Right renal cortex interstitium (tissue), 3 donors: ENCODE results near the gene TXN. TPM values are rescaled to one million over a fixed set of nuclear protein-coding genes. Genes with fewer than 3 reads are reported as not detected.
"Not testable (repeated sequence)": the region's sequence is repeated elsewhere in the genome, so short reads cannot be mapped to it uniquely, and the experiment has no call there.

Experiments
- DNase-seq, 3 donors: peaks; one replicate each; pipeline ENCODE4 v3.0.0-alpha.2; 2013; ENCODE audit warnings: low read depth in 3 of 3, low spot score in 2 of 3
- polyA plus RNA-seq, 3 donors: library from polyadenylated mRNA; unstranded; fragments of 120-200 nt; gene quantifications; one replicate each; pipeline ENCODE4 v1.2.1, GENCODE V29; 2013; ENCODE audit not compliant: insufficient read length in 3 of 3

TXN gene
- polyA plus RNA-seq, 3 donors = 242 to 274 (median 261) TPM

DNA sequence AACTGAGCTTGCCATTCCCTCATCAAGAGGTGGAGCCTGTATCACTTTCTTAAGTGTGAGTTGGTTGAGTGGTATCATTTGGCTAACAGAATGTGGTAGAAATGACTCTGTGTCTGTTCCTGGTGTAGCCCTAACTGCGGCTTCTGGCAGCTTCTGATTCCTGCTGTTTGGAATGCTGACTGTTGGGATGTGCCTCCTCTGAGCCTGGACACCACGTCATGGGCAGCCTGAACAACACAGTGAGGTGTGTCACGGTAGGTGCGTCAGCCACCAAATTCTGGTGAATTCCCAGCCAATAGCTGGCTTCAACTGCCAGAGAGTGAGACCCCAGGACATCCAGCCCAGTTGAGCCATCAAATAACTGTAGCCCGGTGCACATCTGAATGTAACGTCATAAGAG lies 42.2 kb downstream of the TXN start:
- DNase-seq = no peak

DNA sequence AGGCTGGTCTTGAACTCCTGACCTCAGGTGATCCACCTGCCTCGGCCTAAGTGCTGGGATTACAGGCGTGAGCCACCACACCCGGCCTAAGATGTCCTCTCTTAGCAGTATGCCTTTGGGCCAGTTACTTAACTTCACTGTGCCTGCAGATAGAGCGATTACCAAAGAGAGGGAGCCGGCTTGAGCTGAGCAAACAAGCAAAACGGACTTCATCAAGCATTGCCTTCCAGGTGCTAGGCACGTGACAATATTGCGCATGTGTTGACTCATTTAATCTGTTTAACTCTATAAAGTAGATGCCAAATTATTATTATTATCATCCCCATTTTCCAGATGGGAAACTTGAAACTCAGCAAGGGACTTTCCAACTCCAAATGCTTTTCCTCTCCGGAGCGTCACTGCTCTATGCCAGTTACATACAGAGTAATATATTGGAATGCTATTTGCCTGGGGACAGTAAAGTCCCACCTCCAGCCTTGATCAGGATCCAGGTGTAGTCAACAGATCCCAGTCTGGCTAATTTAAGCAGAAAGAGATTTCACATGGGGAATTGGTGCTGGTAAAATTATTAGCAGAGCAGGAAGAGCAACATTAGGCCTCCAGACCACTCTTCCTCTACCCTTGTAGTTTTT lies 42.8 kb downstream of the TXN start:
- no peak for DNase-seq

DNA sequence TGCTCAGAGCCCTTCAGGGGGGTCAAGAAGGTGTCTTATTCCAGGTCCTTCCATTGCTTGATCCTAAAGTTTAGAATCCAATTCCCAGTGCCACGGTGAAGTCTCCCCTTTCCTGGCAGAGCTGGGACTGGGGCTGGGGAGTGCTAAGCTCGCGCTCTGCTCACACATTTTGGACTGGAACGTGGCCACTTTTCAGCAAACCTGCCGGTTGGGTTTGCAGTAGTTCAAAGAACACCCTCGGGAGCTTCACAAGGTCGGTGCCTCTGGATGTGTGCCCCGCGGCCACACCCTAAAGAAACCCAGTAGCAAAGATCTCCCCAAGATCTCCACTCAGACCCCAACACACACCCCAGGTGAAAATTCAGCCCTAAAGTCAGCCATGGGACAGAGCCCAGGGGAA lies 48.3 kb downstream of the TXN start, which contains the start of gene C9orf152:
TSS of gene C9orf152 (minus strand) at position 129 of the 400 bp plus-strand sequence. CDS start 580 bp downstream, outside the sequence.
- no peak for DNase-seq

DNA sequence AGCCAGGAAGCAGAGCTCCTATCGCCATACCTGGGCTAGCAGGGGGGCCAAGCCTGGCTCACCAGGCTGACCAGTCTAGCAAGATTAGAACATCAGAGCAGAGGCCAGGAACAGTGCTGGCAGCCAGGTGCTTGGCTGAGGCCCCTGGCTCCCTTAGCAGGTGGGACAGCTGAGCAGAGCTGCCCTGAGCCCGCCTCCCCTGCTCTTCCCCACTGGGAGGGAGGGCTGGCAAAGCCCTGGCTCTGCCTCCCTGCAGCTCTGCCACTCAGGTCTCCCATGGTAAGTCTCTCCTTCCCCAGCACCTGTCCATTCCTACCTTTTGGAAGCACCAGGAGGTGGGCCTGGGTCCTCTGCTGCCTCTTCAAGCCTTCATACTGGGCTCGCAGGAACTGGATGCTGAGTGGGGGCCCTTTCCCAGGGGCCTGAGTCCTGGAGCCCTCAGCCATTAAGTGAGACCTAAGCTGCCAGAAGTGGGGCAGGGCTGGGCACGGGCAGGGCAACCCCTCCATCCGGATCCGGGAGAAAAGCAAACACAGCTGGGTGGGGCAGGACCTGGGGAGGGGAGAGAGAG lies 49.2 kb downstream of the TXN start:
- DNase-seq = no peak

DNA sequence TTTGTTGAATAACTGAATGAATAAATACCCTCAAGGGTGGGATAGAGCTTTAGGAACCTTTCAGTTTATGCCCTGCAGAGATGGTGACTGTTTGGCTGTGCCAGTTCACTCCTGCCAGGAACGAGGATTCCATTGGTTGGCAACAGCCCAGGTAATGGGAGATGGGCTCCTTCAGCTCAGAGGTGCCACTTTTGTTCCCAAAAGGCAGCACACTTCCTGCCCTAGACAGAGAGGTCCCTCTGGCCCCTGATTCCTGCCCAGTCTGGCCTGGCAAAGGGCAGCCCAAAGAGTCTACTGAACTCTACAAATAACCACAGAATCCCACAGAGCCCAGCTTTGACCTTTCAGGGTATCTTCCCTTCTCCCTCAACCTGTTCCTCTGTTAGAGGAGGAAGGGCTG lies 49.9 kb downstream of the TXN start:
- DNase-seq = no peak

DNA sequence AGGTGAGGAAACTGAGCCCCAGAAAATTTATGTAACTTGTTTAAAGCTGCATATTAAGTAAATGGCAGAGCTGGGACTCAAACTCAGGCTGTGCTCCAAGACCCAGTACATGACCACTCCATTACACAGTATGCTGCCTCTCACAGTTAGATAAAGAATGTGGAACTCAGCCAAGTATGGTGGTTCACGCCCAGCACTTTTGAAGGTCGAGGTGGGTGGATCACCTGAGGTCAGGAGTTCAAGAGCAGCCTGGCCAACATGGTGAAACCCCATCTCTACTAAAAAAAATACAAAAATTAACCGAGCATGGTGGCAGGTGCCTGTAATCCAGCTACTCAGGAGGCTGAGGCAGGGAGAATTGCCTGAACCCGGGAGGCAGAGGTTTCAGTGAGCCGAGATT lies 50.7 kb downstream of the TXN start:
- not testable (repeated sequence) for DNase-seq

DNA sequence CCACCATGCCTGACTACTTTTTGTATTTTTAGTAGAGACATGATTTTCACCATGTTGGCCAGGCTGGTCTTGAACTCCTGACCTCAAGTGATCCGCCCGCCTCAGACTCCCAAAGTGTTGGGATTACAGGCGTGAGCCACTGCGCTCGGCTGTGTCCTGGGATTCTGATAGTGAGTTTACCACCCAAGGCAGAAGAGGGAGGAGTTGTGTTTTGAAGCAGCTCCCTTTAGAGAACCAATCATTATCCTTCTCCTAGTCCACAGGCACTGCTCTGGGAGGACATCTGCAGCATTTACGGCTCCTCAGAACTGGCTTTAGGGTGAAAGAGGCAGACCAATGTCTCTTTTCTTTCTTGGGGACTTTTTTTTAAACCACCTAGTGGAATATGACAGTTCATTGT lies 54.1 kb downstream of the TXN start:
- no peak for DNase-seq

DNA sequence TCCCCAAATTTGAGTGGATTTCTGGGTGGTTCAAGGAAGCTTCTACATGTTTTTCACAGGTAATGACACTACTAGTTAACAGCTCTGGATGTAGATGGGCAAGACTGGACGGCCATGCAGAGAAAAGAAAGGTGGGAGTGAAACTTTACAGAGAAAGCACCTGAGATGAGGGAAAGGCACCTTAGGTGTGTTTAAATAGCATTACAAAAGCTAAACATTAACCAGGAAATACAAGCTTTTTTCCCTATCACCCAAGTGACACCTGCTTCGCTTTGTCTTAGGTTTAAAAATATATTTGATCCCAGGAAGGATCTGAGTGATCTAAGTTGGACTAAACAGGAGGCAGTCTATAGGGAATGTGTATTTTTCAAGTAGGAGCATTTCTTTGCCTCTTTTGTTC lies 56.7 kb downstream of the TXN start:
- no peak for DNase-seq

DNA sequence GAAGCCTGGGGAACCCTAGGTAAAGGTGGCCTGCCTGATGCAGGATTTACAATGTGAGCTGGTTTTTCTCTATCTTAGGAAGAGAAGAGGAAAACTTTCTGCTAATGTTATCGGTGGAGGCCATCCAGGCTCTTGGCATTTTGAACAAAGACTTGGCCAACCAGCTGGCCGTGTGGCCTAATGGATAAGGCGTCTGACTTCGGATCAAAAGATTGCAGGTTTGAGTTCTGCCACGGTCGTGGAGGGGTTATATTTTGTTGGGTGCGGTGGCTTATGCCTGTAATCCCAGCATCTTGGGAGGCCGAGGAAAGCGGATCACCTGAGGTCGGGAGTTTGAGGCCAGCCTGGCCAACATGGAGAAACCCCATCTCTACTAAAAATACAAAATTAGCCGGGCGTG lies 58.0 kb downstream of the TXN start:
- DNase-seq = no peak

DNA sequence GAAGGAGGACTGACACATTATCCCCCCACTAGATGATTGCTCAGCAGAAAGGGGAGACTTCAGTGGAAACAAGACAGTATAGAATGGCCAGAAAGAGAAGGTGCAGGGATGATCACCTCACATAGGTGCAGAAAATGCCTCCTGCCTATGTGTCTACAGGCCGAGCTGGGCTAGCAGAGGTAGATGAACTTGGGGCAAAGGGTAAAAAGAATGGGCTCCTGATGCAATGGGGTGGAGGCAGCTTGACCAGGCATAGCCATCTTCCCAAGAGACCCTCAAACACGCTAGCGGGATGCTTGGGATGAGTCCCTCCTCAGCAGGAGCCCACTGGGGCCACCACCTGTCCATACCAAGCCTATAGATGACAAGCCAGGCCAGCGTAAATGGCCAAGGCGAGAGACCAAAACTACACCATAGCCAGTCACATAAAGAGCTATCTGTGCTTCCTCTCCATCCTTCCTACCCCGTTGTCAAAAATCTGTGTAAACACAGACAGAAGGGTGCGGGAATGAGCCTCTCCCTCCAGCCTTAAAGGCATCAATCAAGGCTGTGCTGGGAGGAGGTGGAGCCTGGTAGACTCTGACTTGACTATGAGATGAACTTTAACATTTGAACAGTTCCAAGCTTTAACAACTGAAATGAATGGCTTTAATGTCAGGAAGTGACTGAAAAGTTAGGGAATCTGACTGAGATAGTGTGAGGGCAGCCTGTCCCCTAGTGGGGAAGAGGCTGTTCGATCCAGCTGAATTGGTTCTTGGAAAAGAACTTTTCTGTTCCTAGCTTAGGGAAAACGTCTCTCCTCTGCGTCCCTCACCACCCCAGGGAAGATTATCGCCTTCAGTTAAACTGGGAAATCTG lies 58.7 kb downstream of the TXN start:
- no peak for DNase-seq

DNA sequence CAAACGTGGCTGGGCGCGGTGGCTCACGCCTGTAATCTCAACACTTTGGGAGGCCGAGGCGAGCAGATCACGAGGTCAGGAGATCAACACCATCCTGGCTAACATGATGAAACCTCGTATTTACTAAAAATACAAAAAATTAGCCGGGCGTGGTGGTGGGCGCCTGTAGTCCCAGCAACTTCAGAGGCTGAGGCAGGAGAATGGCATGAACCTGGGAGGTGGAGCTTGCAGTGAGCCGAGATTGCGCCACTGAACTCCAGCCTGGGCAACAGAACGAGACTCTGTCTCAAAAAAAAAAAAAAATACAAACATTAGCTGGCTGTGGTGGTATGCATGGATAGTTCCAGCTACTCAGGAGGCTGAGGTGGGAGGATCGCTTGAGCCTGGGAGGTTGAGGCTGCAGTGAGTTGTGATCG lies 60.2 kb downstream of the TXN start:
- DNase-seq = not testable (repeated sequence)

Other genes with a start within 250 kb of the TXN start
- under 1 TPM; 0.35 to 0.51 (median 0.42) TPM for gene C9orf152, start 48.3 kb downstream of the TXN start, polyA plus RNA-seq
- not detected for gene TXNDC8, start 81.4 kb upstream of the TXN start, polyA plus RNA-seq